ENCODE results near the gene PDIA4.
"Not testable (repeated sequence)": the region's sequence is repeated elsewhere in the genome, so short reads cannot be mapped to it uniquely, and the experiment has no call there.

PDIA4 gene

GRCh38 chr7:149001427-149002068 is 26.8 kb downstream of the PDIA4 start:
- no peak for DNase-seq

GRCh38 chr7:149000961-149001360 is 27.3 kb downstream of the PDIA4 start:
- no peak for DNase-seq

GRCh38 chr7:148999192-148999591 is 29.1 kb downstream of the PDIA4 start:
- no peak for DNase-seq

- no peak for DNase-seq
Measured at GRCh38 chr7:148997497-148997896, 30.8 kb downstream of the PDIA4 start.

DNA sequence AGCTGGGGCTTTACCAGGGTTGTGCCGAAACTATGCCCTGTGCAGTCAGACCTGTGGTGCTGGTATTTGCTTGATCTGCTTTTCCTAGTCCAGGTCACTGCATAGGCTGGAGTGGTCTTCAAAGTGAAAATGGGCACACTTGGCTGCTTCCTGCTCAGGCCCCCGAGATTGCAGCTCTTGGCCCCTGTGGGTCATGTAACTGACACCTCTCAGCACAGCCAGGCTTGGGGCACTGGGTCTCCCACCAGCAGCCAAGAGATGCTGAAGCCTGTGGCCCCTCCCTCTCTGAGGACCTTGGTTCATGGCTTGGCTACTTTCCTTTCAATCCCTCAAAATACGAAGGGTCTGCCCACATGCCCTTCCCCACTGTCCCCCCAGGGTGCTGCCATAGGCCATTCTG is 33.7 kb downstream of the PDIA4 start:
- no peak for DNase-seq

DNA sequence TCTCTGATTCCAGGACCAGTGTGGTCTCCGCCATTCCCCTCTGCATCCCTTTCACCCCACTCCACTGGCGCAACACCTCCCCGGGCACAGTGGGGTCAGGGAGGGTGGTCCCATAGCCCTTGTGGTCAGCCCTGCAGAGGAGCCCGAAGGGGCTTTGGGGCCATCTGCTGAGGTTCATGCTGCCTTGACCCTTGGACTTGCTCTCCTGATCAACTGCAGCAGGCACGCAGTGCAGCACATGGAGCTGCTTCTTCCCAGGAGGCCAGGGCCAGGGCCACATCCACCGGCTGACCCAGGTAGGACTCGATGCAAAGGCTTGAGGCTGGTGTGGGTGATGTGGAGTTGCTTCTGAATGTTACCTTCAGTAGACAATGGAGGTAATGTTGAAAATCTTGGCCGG is 35.1 kb downstream of the PDIA4 start:
- DNase-seq = no peak

- no peak for DNase-seq
Measured at GRCh38 chr7:148991536-148991935, 36.8 kb downstream of the PDIA4 start.

- DNase-seq = no peak
Measured at GRCh38 chr7:148987751-148988512, 40.4 kb downstream of the PDIA4 start.

- peak; percentile 87 for DNase-seq
Measured at GRCh38 chr7:148987010-148987750, 41.1 kb downstream of the PDIA4 start.

DNA sequence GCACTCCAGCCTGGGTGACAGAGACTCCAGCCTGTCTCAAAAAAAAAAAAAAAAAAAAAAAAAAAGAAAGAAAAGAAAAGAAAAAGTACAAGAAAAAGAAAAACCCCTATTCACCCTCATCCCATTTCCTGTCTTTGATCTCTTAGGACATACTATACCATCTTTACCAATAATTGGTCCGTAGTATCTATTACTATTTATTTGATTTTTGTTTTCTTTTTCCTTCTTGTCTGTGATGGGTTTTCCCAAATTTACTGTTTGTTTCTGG is 41.6 kb downstream of the PDIA4 start:
- no peak for DNase-seq

- peak; percentile 79 for DNase-seq
Measured at GRCh38 chr7:148983200-148984146, 44.8 kb downstream of the PDIA4 start.

DNA sequence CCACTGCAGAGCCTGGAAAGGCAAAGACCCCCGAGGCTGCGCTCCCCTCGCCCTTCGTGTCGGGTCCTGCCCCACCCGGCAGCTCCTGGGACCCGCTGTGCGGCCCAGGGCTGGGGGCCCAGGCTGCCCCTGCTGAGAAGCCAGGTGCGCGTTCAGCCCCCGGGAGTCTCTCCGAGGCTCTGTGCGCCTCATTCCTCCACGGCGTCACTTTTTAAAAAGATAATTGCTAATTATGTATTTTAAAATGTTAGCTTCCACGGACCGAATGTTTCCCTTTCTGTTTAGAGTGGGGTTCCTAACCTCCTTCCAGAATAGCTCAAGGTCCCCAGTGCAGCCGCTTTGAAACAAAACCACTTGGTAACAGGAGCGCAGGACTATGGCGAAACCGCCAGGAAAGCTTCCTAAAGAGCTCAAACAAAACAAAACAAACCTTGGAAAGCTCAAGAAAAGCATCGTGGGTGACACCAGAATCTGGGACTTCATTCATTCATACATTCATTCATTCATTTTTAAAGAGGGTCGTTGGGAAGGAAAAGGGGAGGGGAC is 45.6 kb downstream of the PDIA4 start:
- DNase-seq = no peak

DNA sequence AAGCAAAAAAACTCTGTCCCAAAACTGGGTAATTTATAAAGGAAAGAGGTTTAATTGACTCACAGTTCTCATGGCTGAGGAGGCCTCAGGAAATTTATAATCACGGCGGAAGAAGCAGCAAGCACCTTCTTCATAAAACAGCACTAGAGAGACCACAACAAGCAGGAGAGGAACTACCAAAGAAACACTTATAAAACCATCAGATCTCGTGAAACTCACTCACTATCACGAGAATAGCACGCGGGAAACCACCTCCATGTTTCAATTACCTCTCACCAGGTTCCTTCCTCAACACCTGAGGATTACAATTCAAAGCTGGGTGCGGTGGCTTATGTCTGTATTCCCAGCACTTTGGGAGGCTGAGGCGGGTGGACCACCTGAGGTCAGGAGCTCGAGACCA is 48.5 kb downstream of the PDIA4 start:
- DNase-seq = no peak

- DNase-seq = not testable (repeated sequence)
Measured at GRCh38 chr7:148979072-148979471, 49.2 kb downstream of the PDIA4 start.

DNA sequence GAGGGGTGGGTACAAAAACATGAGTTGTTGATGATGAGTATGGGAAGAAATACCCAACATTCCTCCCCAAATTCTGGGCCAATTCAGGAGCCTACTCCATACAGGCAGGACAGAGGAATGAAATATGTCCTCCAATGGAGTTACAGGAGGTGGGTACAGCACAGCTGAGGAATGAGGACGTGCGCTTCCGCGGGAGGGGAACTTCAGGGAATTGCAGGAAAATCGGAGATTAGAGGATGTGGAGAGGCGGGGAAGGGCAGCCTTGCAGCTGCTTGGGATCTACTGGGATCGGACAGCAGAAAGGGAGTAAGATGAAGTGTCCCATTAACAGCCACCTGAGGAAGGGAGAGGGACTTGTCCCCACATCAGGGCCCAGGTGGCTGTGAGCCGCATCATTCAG is 50.2 kb downstream of the PDIA4 start:
- no peak for DNase-seq

DNA sequence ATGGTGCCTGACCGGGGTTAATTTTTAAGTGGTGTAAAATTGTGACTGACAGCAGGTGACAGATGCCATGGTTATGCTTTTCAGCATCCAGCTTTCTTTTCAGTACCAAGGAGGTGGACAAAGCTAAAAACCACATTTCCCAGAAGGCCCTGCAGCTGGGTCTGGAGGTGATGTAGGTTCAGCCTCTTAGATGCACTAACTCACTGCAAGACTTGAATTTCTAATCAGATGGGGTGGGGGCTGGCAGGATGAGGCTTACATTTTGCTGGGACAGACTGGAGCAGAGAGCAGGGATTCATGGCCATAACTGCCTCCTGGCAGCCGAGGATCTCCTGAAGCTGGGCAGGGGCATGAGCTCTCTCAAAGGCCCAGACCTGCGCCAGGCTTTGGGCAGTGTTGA is 52.4 kb downstream of the PDIA4 start:
- no peak for DNase-seq

- DNase-seq = no peak
Measured at GRCh38 chr7:148973256-148973655, 55.0 kb downstream of the PDIA4 start.

GRCh38 chr7:148972375-148972774 is 55.9 kb downstream of the PDIA4 start:
- no peak for DNase-seq

DNA sequence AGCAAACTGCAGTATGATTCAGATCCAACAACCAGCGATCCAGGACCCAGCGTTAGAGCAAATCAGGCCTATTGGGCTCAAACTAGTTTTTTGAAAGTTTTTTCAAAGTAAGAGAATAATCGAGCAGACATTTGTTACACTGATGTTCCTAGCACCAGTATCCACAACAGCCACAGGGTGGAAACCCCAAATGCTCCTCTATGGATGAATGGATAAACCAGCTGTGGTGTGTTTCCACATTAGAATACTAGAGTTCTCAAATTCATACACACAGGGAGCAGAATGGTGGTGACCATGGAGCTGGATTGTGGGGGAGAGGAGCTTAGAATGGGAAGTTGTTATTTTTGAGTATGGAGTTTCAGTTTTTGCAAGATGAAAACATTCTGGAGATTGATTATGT is 60.7 kb downstream of the PDIA4 start:
- no peak for DNase-seq

- no peak for DNase-seq
Measured at GRCh38 chr7:148967032-148967372, 61.3 kb downstream of the PDIA4 start.

- no peak for DNase-seq
Measured at GRCh38 chr7:148964483-148965267, 63.6 kb downstream of the PDIA4 start.

Measured in NCI-H1436 (cell line).